GM23338 (cell line): Measurements from ENCODE around the gene BEST1. TPM values are rescaled to one million over a fixed set of nuclear protein-coding genes. Genes with fewer than 3 reads are reported as not detected.

Experiments
- ATAC-seq: fragments of 200-7000 bp; cut with Tn5 transposase; 3 replicates; pipeline ENCODE4 v1.9.1; 2020
- DNase-seq: peaks from one replicate; pipeline ENCODE4 v3.0.0-alpha.2; 2015; ENCODE audit warnings: low spot score
- H2AFZ ChIP-seq: fragments of 200-600 bp; sonication (generic); 2 replicates; pipeline ENCODE4 v1.8.0; 2016; ENCODE audit warnings: antibody characterized with exemption, mild to moderate bottlenecking, moderate library complexity
- H3F3A ChIP-seq: fragments of 200-600 bp; sonication (generic); replicated peaks from 2 replicates; pipeline ENCODE4 v1.8.0; 2017; ENCODE audit warnings: antibody characterized with exemption, mixed run types, low read depth
- H3K27ac ChIP-seq: fragments of 200-600 bp; sonication (generic); 2 replicates; pipeline ENCODE4 v1.6.1; 2016; ENCODE audit warnings: low read depth
- H3K27me3 ChIP-seq: fragments of 200-600 bp; sonication (generic); 2 replicates; pipeline ENCODE4 v1.8.0; 2016; ENCODE audit warnings: mild to moderate bottlenecking, mixed run types, moderate library complexity; ENCODE audit not compliant: insufficient read depth
- H3K36me3 ChIP-seq: fragments of 200-600 bp; sonication (generic); 2 replicates; pipeline ENCODE4 v1.8.0; 2016; ENCODE audit warnings: mild to moderate bottlenecking; ENCODE audit not compliant: insufficient read depth
- H3K4me1 ChIP-seq: fragments of 200-600 bp; sonication (generic); 2 replicates; pipeline ENCODE4 v1.8.0; 2016; ENCODE audit warnings: mild to moderate bottlenecking, moderate library complexity; ENCODE audit not compliant: insufficient read depth
- H3K4me2 ChIP-seq: fragments of 200-600 bp; sonication (generic); 2 replicates; pipeline ENCODE4 v1.7.1; 2017; ENCODE audit warnings: mixed run types
- H3K4me3 ChIP-seq: fragments of 200-600 bp; sonication (generic); 2 replicates; pipeline ENCODE4 v1.6.1; 2016; ENCODE audit warnings: mixed run types
- H3K79me2 ChIP-seq: fragments of 200-600 bp; sonication (generic); replicated peaks from 2 replicates; pipeline ENCODE4 v1.8.0; 2017; ENCODE audit warnings: mild to moderate bottlenecking; ENCODE audit not compliant: insufficient read depth
- H3K9me2 ChIP-seq: fragments of 200-600 bp; sonication (generic); 2 replicates; pipeline ENCODE4 v1.8.0; 2017; ENCODE audit not compliant: insufficient read depth
- H4K20me1 ChIP-seq: fragments of 200-600 bp; sonication (generic); replicated peaks from 2 replicates; pipeline ENCODE4 v1.8.0; 2017; ENCODE audit warnings: mild to moderate bottlenecking; ENCODE audit not compliant: insufficient read depth
- H3K27ac Mint-ChIP-seq: 2 replicates; pipeline ENCODE4 v1.8.0; 2020; ENCODE audit warnings: inconsistent platforms, mild to moderate bottlenecking, moderate library complexity, mixed read lengths
- H3K27me3 Mint-ChIP-seq: 3 replicates; pipeline ENCODE4 v1.8.0; 2022; ENCODE audit warnings: low read depth, mild to moderate bottlenecking, moderate library complexity, mixed read lengths, inconsistent platforms; ENCODE audit not compliant: insufficient read depth, poor library complexity
- H3K36me3 Mint-ChIP-seq: 3 replicates; pipeline ENCODE4 v1.8.0; 2021; ENCODE audit warnings: low read depth, mild to moderate bottlenecking, inconsistent platforms, moderate library complexity, mixed read lengths
- H3K4me1 Mint-ChIP-seq: 3 replicates; pipeline ENCODE4 v1.8.0; 2020; ENCODE audit warnings: mild to moderate bottlenecking, inconsistent platforms, mixed read lengths
- H3K4me3 Mint-ChIP-seq: 3 replicates; pipeline ENCODE4 v1.8.0; 2021; ENCODE audit warnings: moderate library complexity, mild to moderate bottlenecking, inconsistent platforms, mixed read lengths
- H3K9me3 Mint-ChIP-seq: 3 replicates; pipeline ENCODE4 v1.8.0; 2020; ENCODE audit warnings: moderate library complexity, mild to moderate bottlenecking, inconsistent platforms, mixed read lengths
- CTCF ChIP-seq, 2 experiments: fragments of 200-600 bp in 1 of 2; sonication (generic) in 1 of 2; conservative IDR thresholded peaks; 2 replicates each; pipeline versions ENCODE4 v1.5.1 to v1.6.1; 2016 to 2017; ENCODE audit warnings: antibody characterized with exemption in 2 of 2, low read depth in 2 of 2, mild to moderate bottlenecking in 2 of 2, moderate library complexity in 1 of 2
- ETS1 ChIP-seq: IDR thresholded peaks from 2 replicates; pipeline ENCODE4 v1.6.1; 2016; ENCODE audit warnings: antibody characterized with exemption
- EZH2 ChIP-seq: fragments of 200-600 bp; sonication (generic); IDR thresholded peaks from one replicate; pipeline ENCODE4 v1.8.0; 2017; ENCODE audit warnings: antibody characterized with exemption, mild to moderate bottlenecking, low read depth; ENCODE audit not compliant: unreplicated experiment
- EZH2phosphoT487 ChIP-seq: fragments of 200-600 bp; sonication (generic); IDR thresholded peaks from one replicate; pipeline ENCODE4 v1.8.1; 2018; ENCODE audit warnings: antibody characterized with exemption; ENCODE audit not compliant: unreplicated experiment
- JUNB ChIP-seq: IDR thresholded peaks from one replicate; pipeline ENCODE4 v1.6.1; 2016; ENCODE audit warnings: antibody characterized with exemption; ENCODE audit not compliant: unreplicated experiment
- POLR2AphosphoS5 ChIP-seq: IDR thresholded peaks from 2 replicates; pipeline ENCODE4 v1.6.1; 2016; ENCODE audit warnings: antibody characterized with exemption, low read depth
- REST ChIP-seq: IDR thresholded peaks from one replicate; pipeline ENCODE4 v1.6.1; 2018; ENCODE audit warnings: antibody characterized with exemption; ENCODE audit not compliant: unreplicated experiment
- STAT1 ChIP-seq: IDR thresholded peaks from one replicate; pipeline ENCODE4 v1.6.1; 2016; ENCODE audit warnings: antibody characterized with exemption; ENCODE audit not compliant: unreplicated experiment
- ZNF331 ChIP-seq: fragments of 250-450 bp; sonication (Bioruptor Pico); IDR thresholded peaks from 2 replicates; pipeline ENCODE4 v1.5.0; 2020; ENCODE audit warnings: low read depth, mild to moderate bottlenecking, moderate library complexity
- polyA plus RNA-seq: library from polyadenylated mRNA; unstranded; fragments of >200 nt; fragmentation: Nextera tagmentation; extraction: Ambion mirVana; gene quantifications from 2 replicates; pipeline ENCODE4 v1.2.1, GENCODE V29; 2016
- total RNA-seq: library from RNA; depleted of rRNA; stranded (reverse); fragments of >200 nt; shearing (Covaris generic); gene quantifications from 2 replicates; pipeline ENCODE4 v1.2.3, GENCODE V29; 2014

Gene BEST1
- total and polyA plus RNA-seq, 2 experiments from 2014 or later = 0.35 to 0.44 TPM

GRCh38 chr11:61911701-61912529, 38.2 kb upstream of the BEST1 start:
- H3K4me1 Mint-ChIP-seq = peaks cover 15% of the 10 kb centered on the region
- no peak for DNase-seq
- TF ChIP-seq JUNB (no peak), POLR2AphosphoS5 (no peak), ZNF331 (no peak)
- H3K4me3 Mint-ChIP-seq = no peak overlapping the region
- H3K9me3 Mint-ChIP-seq = no peaks in the 10 kb centered on the region
- Histone ChIP-seq H3K9me2 (no peaks in the 10 kb centered on the region), H3K27me3 (peaks cover 6% of the 10 kb centered on the region; the same call in 1 of the 2 replicates), H2AFZ (no peak overlapping the region), H4K20me1 (no peaks in the 10 kb centered on the region), H3K79me2 (no peaks in the 10 kb centered on the region), H3K36me3 (no peaks in the 10 kb centered on the region; the same call in 1 of the 2 replicates), H3K4me1 (peaks cover 10% of the 10 kb centered on the region; the same call in 1 of the 2 replicates), H3K27ac (no peak overlapping the region), H3K4me3 (no peak overlapping the region), H3F3A (no peaks in the 10 kb centered on the region), H3K4me2 (no peak overlapping the region)
- no peak for ATAC-seq
- H3K27ac Mint-ChIP-seq = no peak overlapping the region
- H3K36me3 Mint-ChIP-seq = no peaks in the 10 kb centered on the region
- H3K27me3 Mint-ChIP-seq = peaks cover 25% of the 10 kb centered on the region

GRCh38 chr11:61912530-61912898, 37.6 kb upstream of the BEST1 start:
- Histone ChIP-seq H3K9me2 (no peaks in the 10 kb centered on the region), H3K4me3 (no peak overlapping the region), H3K27me3 (peaks cover 9% of the 10 kb centered on the region; the same call in 1 of the 2 replicates), H3K79me2 (no peaks in the 10 kb centered on the region), H3K27ac (no peak overlapping the region), H3K4me1 (peaks cover 10% of the 10 kb centered on the region; the same call in 1 of the 2 replicates), H4K20me1 (no peaks in the 10 kb centered on the region), H3K4me2 (no peak overlapping the region), H3F3A (no peaks in the 10 kb centered on the region), H2AFZ (no peak overlapping the region), H3K36me3 (no peaks in the 10 kb centered on the region; the same call in 1 of the 2 replicates)
- H3K4me1 Mint-ChIP-seq = peaks cover 15% of the 10 kb centered on the region
- no peaks in the 10 kb centered on the region for H3K36me3 Mint-ChIP-seq
- no peaks in the 10 kb centered on the region for H3K9me3 Mint-ChIP-seq
- H3K27ac Mint-ChIP-seq = no peak overlapping the region
- peaks cover 26% of the 10 kb centered on the region for H3K27me3 Mint-ChIP-seq
- ATAC-seq (no peak), DNase-seq (no peak)
- H3K4me3 Mint-ChIP-seq = no peak overlapping the region
- no peak for TF ChIP-seq REST
- TF ChIP-seq POLR2AphosphoS5 = no peak
- TF ChIP-seq EZH2phosphoT487 = no peak
- no peak for TF ChIP-seq STAT1
- TF ChIP-seq CTCF (conservative IDR thresholded peaks at IDR 0.05; ENCODE audit: low read depth in 2 of 2) = no peak
- TF ChIP-seq EZH2 = no peak
- no peak for TF ChIP-seq ETS1
